GM06990 (cell line): ENCODE data around the gene ATXN7L3B.

Experiments
- DNase-seq: peaks from one replicate; pipeline ENCODE4 v3.0.0-alpha.2; 2011; ENCODE audit not compliant: insufficient read length; ENCODE audit errors: extremely low read depth
- H3K27me3 ChIP-seq: replicated peaks from 2 replicates; pipeline ENCODE4 v1.6.0; 2011; ENCODE audit warnings: low read length; ENCODE audit not compliant: control insufficient read depth, insufficient read depth
- H3K36me3 ChIP-seq: 2 replicates; pipeline ENCODE4 v1.5.1; 2011; ENCODE audit warnings: low read length; ENCODE audit not compliant: control insufficient read depth, insufficient read depth
- H3K4me3 ChIP-seq: replicated peaks from 2 replicates; pipeline ENCODE4 v1.5.1; 2011; ENCODE audit warnings: low read depth, mild to moderate bottlenecking, control low read depth, low read length
- CTCF ChIP-seq: IDR thresholded peaks from 2 replicates; pipeline ENCODE4 v1.5.1; 2011; ENCODE audit warnings: low read length, control low read depth, mild to moderate bottlenecking, inconsistent platforms; ENCODE audit not compliant: insufficient read depth, poor library complexity, severe bottlenecking

ATXN7L3B gene

GRCh38 chr12:74581439-74581838 lies 43.8 kb downstream of the ATXN7L3B start:
- no peak for DNase-seq
- no peak overlapping the region for H3K4me3 ChIP-seq
- H3K27me3 ChIP-seq: no peaks in the 10 kb centered on the region
- no peaks in the 10 kb centered on the region for H3K36me3 ChIP-seq
- TF ChIP-seq CTCF: no peak

- H3K27me3 ChIP-seq: no peaks in the 10 kb centered on the region
- H3K36me3 ChIP-seq: no peaks in the 10 kb centered on the region
- H3K4me3 ChIP-seq: no peak overlapping the region
- no peak for DNase-seq
- TF ChIP-seq CTCF: no peak
Measured at GRCh38 chr12:74584483-74585062, 46.9 kb downstream of the ATXN7L3B start.

- Histone ChIP-seq H3K36me3 (no peaks in the 10 kb centered on the region), H3K27me3 (no peaks in the 10 kb centered on the region), H3K4me3 (no peak overlapping the region)
- TF ChIP-seq CTCF: no peak
- DNase-seq: no peak
Measured at GRCh38 chr12:74586251-74586650, 48.6 kb downstream of the ATXN7L3B start.
